HepG2 (cell line): ENCODE data around the gene MRFAP1L1. TPM values are rescaled to one million over a fixed set of nuclear protein-coding genes. Genes with fewer than 3 reads are reported as not detected.

Experiments used
- ATAC-seq: fragments of 200-7000 bp; cut with Tn5 transposase; 3 replicates; pipeline ENCODE4 v1.9.1; 2020; ENCODE audit warnings: mild to moderate bottlenecking, moderate library complexity
- BruUV-seq: library from RNA; stranded (reverse); fragments of 400-500 nt; replicated peaks from 2 replicates; lab custom pipeline; 2021; lab: Mats Ljungman, UMichigan
- CTCF ChIA-PET: fragments of 300-600 bp; formaldehyde crosslinking; extraction: SDS; loops from one replicate; lab custom pipeline; 2021; ENCODE audit warnings: low total read pairs, inconsistent platforms, low intra/inter-chr PET ratio; lab: Yijun Ruan, JAX
- POLR2A ChIA-PET: fragments of 350-600 bp; sonication (Branson Sonifier 250); formaldehyde crosslinking; loops from one replicate; lab custom pipeline; 2020; ENCODE audit warnings: antibody characterized with exemption, inconsistent platforms; lab: Yijun Ruan, JAX
- DNase-seq: peaks from one replicate; pipeline ENCODE4 v3.0.0-alpha.2; 2015; ENCODE audit warnings: low spot score
- FAIRE-seq: peaks from 3 replicates; lab custom pipeline; 2011; peaks lifted over from hg19 to GRCh38; lab: Jason Lieb, UNC
- H2AFZ ChIP-seq: one replicate; pipeline ENCODE4 v1.6.1; 2011; ENCODE audit warnings: low read length, inconsistent platforms
- H3K27ac ChIP-seq: fragments of 300-600 bp; 3 replicates; pipeline ENCODE4 v1.8.0; 2011; ENCODE audit warnings: mixed run types, mild to moderate bottlenecking, mixed read lengths, low read length, inconsistent platforms; ENCODE audit not compliant: insufficient read depth; ENCODE audit errors: extremely low read length
- H3K27me3 ChIP-seq, 2 experiments: fragments of 200-600 bp in 1 of 2; 2 replicates in 1 of 2; 3 replicates in 1 of 2; pipeline versions ENCODE4 v1.6.0 to v1.8.0; 2011; ENCODE audit warnings: low read length in 2 of 2, mild to moderate bottlenecking in 2 of 2, moderate library complexity in 2 of 2, inconsistent platforms in 1 of 2; ENCODE audit not compliant: insufficient read depth in 2 of 2, control insufficient read depth in 1 of 2
- H3K36me3 ChIP-seq, 2 experiments: fragments of 200-600 bp in 1 of 2; replicated peaks in 1 of 2; 2 replicates in 1 of 2; 3 replicates in 1 of 2; pipeline versions ENCODE4 v1.5.1 to v1.8.0; 2011; ENCODE audit warnings: low read length in 2 of 2, inconsistent platforms in 1 of 2; ENCODE audit not compliant: insufficient read depth in 2 of 2, control insufficient read depth in 1 of 2
- H3K4me1 ChIP-seq: 2 replicates; pipeline ENCODE4 v1.5.1; 2012; ENCODE audit warnings: low read length, inconsistent platforms; ENCODE audit not compliant: insufficient read depth
- H3K4me2 ChIP-seq: 2 replicates; pipeline ENCODE4 v1.6.0; 2011; ENCODE audit warnings: low read depth, low read length, inconsistent platforms
- H3K4me3 ChIP-seq, 3 experiments: fragments of 200-600 bp in 1 of 3; sonication (generic), shearing (Covaris generic) in 1 of 3; replicated peaks in 1 of 3; 2 replicates each; pipeline ENCODE4 v1.5.1; 2011 to 2016; ENCODE audit warnings: low read length in 3 of 3, inconsistent platforms in 2 of 3, low read depth in 2 of 3, mild to moderate bottlenecking in 2 of 3, control low read depth in 1 of 3, mixed read lengths in 1 of 3; ENCODE audit not compliant: insufficient read depth in 1 of 3
- H3K79me2 ChIP-seq: one replicate; pipeline ENCODE4 v1.6.1; 2011; ENCODE audit warnings: low read length, inconsistent platforms; ENCODE audit not compliant: insufficient read depth
- H3K9ac ChIP-seq: 2 replicates; pipeline ENCODE4 v1.6.0; 2011; ENCODE audit warnings: mild to moderate bottlenecking, low read depth, low read length, inconsistent platforms; ENCODE audit not compliant: insufficient read depth
- H3K9me3 ChIP-seq: 2 replicates; pipeline ENCODE4 v1.5.1; 2012; ENCODE audit warnings: mild to moderate bottlenecking, low read length
- H4K20me1 ChIP-seq: 2 replicates; pipeline ENCODE4 v1.6.0; 2011; ENCODE audit warnings: inconsistent platforms, mild to moderate bottlenecking, low read length, moderate library complexity; ENCODE audit not compliant: insufficient read depth
- SYNCRIP ChIP-seq: fragments of 200-400 bp; formaldehyde crosslinking; IDR thresholded peaks from 2 replicates; pipeline ENCODE4 v1.6.1; 2018; ENCODE audit warnings: mild to moderate bottlenecking, low read depth, low read length; ENCODE audit not compliant: insufficient read depth
- ZNF672 ChIP-seq: sonication (generic); formaldehyde crosslinking; IDR thresholded peaks from 2 replicates; pipeline ENCODE4 v1.8.1; 2022; ENCODE audit warnings: missing genetic modification reagents
- WGBS: methylation state at CpG from one replicate; pipeline ENCODE4 v1.1.6; 2017; ENCODE audit warnings: low lambda C conversion rate; 5-methylcytosine and 5-hydroxymethylcytosine counted together
- in situ Hi-C: cut with HindIII; loops from 2 replicates; pipeline ENCODE4 v1.10.0; 2017; ENCODE audit warnings: low pct_unique_long_range_greater_than_20kb; ENCODE audit not compliant: extremely low pct_ligation_motif_present
- intact Hi-C: fragments of 100-400 bp; cut with micrococcal nuclease; formaldehyde crosslinking; loops from one replicate; pipeline ENCODE4 v1.10.0; 2022; ENCODE audit not compliant: unreplicated experiment
- polyA plus RNA-seq, 8 experiments: library from polyadenylated mRNA; depleted of rRNA in 3 of 8; stranded (reverse) in 7 of 8; unstranded in 1 of 8; fragments of >200 nt; fragmentation: Illumina TruSeq in 4 of 8; extraction: Trizol in 4 of 8; gene quantifications; 2 replicates each; pipeline versions ENCODE4 v1.2.1 to v1.2.3, GENCODE V29; 2011 to 2016; ENCODE audit warnings: low read depth in 4 of 8, missing spikeins in 1 of 8, mixed read lengths in 1 of 8; ENCODE audit not compliant: insufficient read depth in 1 of 8
- total RNA-seq, 5 experiments: library from RNA; depleted of rRNA; stranded (reverse); fragments of >200 nt; fragmentation: Illumina TruSeq; extraction: Trizol; gene quantifications; 2 replicates each; pipeline ENCODE4 v1.2.3, GENCODE V29; 2016; ENCODE audit warnings: low read depth in 1 of 5
- TF ChIP-seq, protein P1 (sequence below), 2 experiments: sonication (generic) in 1 of 2; formaldehyde crosslinking in 1 of 2; IDR thresholded peaks; 2 replicates each; pipeline versions ENCODE4 v1.5.1 to v1.6.1; 2011 to 2020; ENCODE audit warnings: borderline replicate concordance in 1 of 2, low read depth in 1 of 2, low read length in 1 of 2, mild to moderate bottlenecking in 1 of 2, missing genetic modification reagents in 1 of 2, moderate library complexity in 1 of 2

The MRFAP1L1 gene
- total and polyA plus RNA-seq, 2 of the 13 experiments (the other 11 are each of a cell fraction or from before 2014, with no cell fraction given), result 44.8 to 76.6 TPM

DNA sequence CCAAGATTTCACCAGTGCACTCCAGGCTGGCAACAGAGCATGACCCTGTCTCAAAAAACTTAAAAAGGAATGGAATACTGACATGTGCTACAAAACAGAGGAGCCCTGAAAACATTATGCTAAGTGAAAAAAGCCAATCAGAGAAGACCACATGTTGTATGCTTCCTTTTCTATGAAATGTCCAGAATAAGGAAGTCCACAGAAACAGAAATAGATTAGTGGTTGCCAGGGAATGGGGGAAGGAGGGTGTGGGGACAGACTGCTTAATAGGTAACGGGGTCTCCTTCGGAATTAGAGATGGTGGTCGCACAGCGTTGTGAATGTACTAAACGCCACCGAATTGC, 42.8 kb upstream of the MRFAP1L1 start:
- H3K36me3 ChIP-seq, result no peaks in the 10 kb centered on the region
- H3K27me3 ChIP-seq, result no peaks in the 10 kb centered on the region; a peak in 1 of 5 replicates
- in situ Hi-C loops, result no loop called here
- peak overlapping the region; percentile 83 for H3K27ac ChIP-seq
- H3K79me2 ChIP-seq, result no peaks in the 10 kb centered on the region
- DNase-seq (no peak), ATAC-seq (no peak), FAIRE-seq (no peak)
- H4K20me1 ChIP-seq, result no peaks in the 10 kb centered on the region
- TF ChIP-seq, protein P1, sequence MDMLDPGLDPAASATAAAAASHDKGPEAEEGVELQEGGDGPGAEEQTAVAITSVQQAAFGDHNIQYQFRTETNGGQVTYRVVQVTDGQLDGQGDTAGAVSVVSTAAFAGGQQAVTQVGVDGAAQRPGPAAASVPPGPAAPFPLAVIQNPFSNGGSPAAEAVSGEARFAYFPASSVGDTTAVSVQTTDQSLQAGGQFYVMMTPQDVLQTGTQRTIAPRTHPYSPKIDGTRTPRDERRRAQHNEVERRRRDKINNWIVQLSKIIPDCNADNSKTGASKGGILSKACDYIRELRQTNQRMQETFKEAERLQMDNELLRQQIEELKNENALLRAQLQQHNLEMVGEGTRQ (IDR thresholded peaks at IDR 0.05; ENCODE audit: low read depth, low read length), result no peak
- TF ChIP-seq, protein P1 (CRISPR knock-in tag; IDR thresholded peaks at IDR 0.05; ENCODE audit: borderline replicate concordance), result 0 out of 2 replicates have a peak, but pooled peaks have one; percentile 11
- TF ChIP-seq ZNF672 (CRISPR knock-in tag) (no peak), SYNCRIP (no peak)
- no TSS peak for BruUV-seq
- H3K9me3 ChIP-seq, result no peaks in the 10 kb centered on the region
- ChIA-PET POLR2A (interaction anchor here (0.6 to 9.9 kb wide), 6 partner anchors 9 to 27 kb away, joined by 3 to 207 read pairs (median 4); no protein-coding TSS in a partner anchor), CTCF (no interaction called here)
- peaks cover 83% of the 10 kb centered on the region for H3K4me1 ChIP-seq
- H3K9ac ChIP-seq, result no peak overlapping the region
- 84% methylated on average over 6 of the region's 6 CpGs for WGBS
- no peak overlapping the region for H3K4me3 ChIP-seq
- H3K4me2 ChIP-seq, result peak overlapping the region; percentile 89
- intact Hi-C loops, result loop anchor here (2.0 kb wide), 2 partner anchors 20 to 26 kb away; no protein-coding TSS in a partner anchor
- no peak overlapping the region for H2AFZ ChIP-seq
